Measurements from ENCODE around the gene TRA2B.

GRCh38 chr3:185943760-185944106 lies 5.9 kb upstream of the TRA2B start:
- TF ChIP-seq CTCF (IDR thresholded peaks at IDR 0.05), result no peak; the same call in none of the 2 replicates
- no peak for TF ChIP-seq POLR2AphosphoS5 (IDR thresholded peaks at IDR 0.05; ENCODE audit: low read depth, low read length)
- no peak for TF ChIP-seq SIN3A (IDR thresholded peaks at IDR 0.05; ENCODE audit: borderline replicate concordance, insufficient read depth, low read depth, low read length)
- TF ChIP-seq TCF7L2 (IDR thresholded peaks at IDR 0.05; ENCODE audit: low read depth, low read length), result no peak
- no peak for TF ChIP-seq REST (IDR thresholded peaks at IDR 0.05; ENCODE audit: insufficient read depth in 1 of 2, low read depth in 2 of 2, low read length in 1 of 2)

All from Panc1 (cell line).